CMK (cell line): ENCODE results near the gene IPO11.
A peak's percentile ranks its signal among the peaks of the same experiment; 100 is the strongest.
"Not testable (repeated sequence)": the region's sequence is repeated elsewhere in the genome, so short reads cannot be mapped to it uniquely, and the experiment has no call there.

Experiments
- DNase-seq: peaks from one replicate; pipeline ENCODE4 v3.0.0-alpha.2; 2010; ENCODE audit warnings: low read depth

Gene IPO11

GRCh38 chr5:62645223-62645622 lies 232.7 kb downstream of the IPO11 start:
- DNase-seq: no peak

- DNase-seq: no peak
These were observed 234.7 kb downstream of the IPO11 start for GRCh38 chr5:62647241-62647640.

GRCh38 chr5:62649025-62649424 lies 236.5 kb downstream of the IPO11 start:
- DNase-seq: no peak

GRCh38 chr5:62649476-62650113 lies 237.0 kb downstream of the IPO11 start:
- no peak for DNase-seq

GRCh38 chr5:62650197-62650596 lies 237.6 kb downstream of the IPO11 start:
- DNase-seq: no peak

GRCh38 chr5:62652225-62652624 lies 239.7 kb downstream of the IPO11 start:
- DNase-seq: no peak

GRCh38 chr5:62653001-62653863 lies 240.7 kb downstream of the IPO11 start:
- DNase-seq: peak; percentile 15

GRCh38 chr5:62653864-62654575 lies 241.5 kb downstream of the IPO11 start:
- DNase-seq: no peak

- not testable (repeated sequence) for DNase-seq
These were observed 245.2 kb downstream of the IPO11 start for GRCh38 chr5:62657772-62658171.

GRCh38 chr5:62661126-62661525 lies 248.6 kb downstream of the IPO11 start:
- DNase-seq: no peak

- no peak for DNase-seq
These were observed 250.0 kb downstream of the IPO11 start for GRCh38 chr5:62662521-62662920.

- no peak for DNase-seq
These were observed 258.9 kb downstream of the IPO11 start for GRCh38 chr5:62671479-62671878.

GRCh38 chr5:62676596-62676995 lies 264.0 kb downstream of the IPO11 start:
- DNase-seq: not testable (repeated sequence)
